ENCODE data around the gene MORC3.
"Not testable (repeated sequence)": the region's sequence is repeated elsewhere in the genome, so short reads cannot be mapped to it uniquely, and the experiment has no call there.

Gene MORC3

DNA sequence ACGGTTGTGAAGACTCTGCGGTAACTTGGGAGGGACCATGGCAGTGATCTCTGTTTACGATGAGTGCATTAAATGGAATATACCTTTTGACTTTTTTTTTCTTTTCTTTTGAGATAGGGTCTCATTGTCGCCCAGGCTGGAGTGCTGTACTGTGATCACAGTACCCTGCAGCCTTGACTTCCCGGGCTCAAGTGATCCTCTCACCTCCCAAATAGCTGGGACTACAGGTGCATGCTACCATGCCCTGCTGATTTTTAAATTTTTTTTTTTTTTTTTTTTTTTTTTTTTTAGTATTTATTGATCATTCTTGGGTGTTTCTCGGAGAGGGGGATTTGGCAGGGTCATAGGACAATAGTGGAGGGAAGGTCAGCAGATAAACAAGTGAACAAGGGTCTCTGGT, 71.7 kb downstream of the MORC3 start:
- H3K36me3 ChIP-seq (ENCODE audit: control insufficient read depth in 2 of 2, insufficient read depth in 1 of 2, low read length in 2 of 2) = peaks cover 75 to 83% of the 10 kb centered on the region in 2 experiments
- not testable (repeated sequence) for H3K4me1 ChIP-seq (ENCODE audit: control insufficient read depth, insufficient read depth, low read length); H3K27ac ChIP-seq (ENCODE audit: extremely low read depth, low read depth, low read length); H3K4me3 ChIP-seq (ENCODE audit: low read depth, low read length); H3K9me3 ChIP-seq (ENCODE audit: control insufficient read depth, insufficient read depth, low read depth, low read length)
- ChIA-PET POLR2A (interaction anchor here (0.6 kb wide), 1 partner anchor 28 kb away, joined by 4 read pairs; no protein-coding TSS in a partner anchor), CTCF (interaction anchor here (0.6 to 1.1 kb wide), 2 partner anchors 30 to 725 kb away, joined by 3 to 5 read pairs; no protein-coding TSS in a partner anchor)
- TF ChIP-seq, protein P1, sequence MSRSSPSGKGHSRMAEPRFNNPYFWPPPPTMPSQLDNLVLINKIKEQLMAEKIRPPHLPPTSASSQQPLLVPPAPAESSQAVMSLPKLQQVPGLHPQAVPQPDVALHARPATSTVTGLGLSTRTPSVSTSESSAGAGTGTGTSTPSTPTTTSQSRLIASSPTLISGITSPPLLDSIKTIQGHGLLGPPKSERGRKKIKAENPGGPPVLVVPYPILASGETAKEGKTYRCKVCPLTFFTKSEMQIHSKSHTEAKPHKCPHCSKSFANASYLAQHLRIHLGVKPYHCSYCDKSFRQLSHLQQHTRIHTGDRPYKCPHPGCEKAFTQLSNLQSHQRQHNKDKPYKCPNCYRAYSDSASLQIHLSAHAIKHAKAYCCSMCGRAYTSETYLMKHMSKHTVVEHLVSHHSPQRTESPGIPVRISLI (tag by site-specific recombination; IDR thresholded peaks at IDR 0.05) = peak; percentile 96

DNA sequence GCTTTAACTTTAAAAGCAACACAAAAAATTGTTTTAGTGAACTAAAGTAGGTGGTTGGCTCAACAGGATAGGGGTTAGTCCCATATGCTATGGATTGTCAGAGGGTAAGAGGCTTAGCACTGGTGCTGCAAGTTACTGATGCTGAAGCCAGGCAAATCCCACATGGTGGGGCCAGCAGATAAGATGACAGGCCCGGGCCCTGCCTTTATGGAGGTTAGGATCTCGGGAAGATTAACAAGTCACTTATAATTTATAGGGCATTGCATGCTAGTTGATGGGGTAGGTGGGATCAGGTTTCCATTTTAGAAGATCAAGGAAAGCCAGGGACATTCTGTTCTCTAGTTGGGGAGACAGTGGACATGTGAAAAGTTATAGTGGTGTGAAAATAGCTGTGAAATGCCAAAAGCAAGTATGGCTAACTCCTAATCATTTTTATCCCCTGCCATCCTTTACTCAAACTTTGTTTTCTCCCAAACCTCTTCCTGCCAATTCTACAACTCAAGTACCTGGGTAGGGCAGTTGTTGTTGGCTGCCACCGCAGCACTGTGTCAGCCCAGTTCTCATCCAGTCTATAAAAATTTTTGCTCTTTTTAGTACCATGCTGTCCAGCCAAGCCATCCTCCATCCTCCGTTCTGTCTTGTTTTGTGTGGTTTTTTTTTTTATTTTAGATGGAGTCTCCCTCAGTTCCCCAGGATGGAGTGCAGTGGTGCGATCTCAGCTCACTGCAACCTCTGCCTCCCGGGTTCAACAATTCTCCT, 75.5 kb downstream of the MORC3 start:
- Histone ChIP-seq H3K9me3 (ENCODE audit: control insufficient read depth, insufficient read depth, low read depth, low read length) (no peaks in the 10 kb centered on the region), H3K4me1 (ENCODE audit: control insufficient read depth, insufficient read depth, low read length) (no peaks in the 10 kb centered on the region), H3K36me3 (ENCODE audit: control insufficient read depth in 2 of 2, insufficient read depth in 1 of 2, low read length in 2 of 2) (peaks cover 83 to 84% of the 10 kb centered on the region in 2 experiments), H3K27ac (ENCODE audit: extremely low read depth, low read depth, low read length) (peak overlapping the region; percentile 24; the same call in 1 of the 2 replicates), H3K4me3 (ENCODE audit: low read depth, low read length) (no peak overlapping the region)
- ChIA-PET CTCF (no interaction called here), POLR2A (interaction anchor here (1.6 kb wide), 1 partner anchor 17 kb away, joined by 4 read pairs; no protein-coding TSS in a partner anchor)
- TF ChIP-seq TCF7L2 (IDR thresholded peaks at IDR 0.05; ENCODE audit: borderline replicate concordance, low read depth, low read length) = no peak
- TF ChIP-seq, protein P2, sequence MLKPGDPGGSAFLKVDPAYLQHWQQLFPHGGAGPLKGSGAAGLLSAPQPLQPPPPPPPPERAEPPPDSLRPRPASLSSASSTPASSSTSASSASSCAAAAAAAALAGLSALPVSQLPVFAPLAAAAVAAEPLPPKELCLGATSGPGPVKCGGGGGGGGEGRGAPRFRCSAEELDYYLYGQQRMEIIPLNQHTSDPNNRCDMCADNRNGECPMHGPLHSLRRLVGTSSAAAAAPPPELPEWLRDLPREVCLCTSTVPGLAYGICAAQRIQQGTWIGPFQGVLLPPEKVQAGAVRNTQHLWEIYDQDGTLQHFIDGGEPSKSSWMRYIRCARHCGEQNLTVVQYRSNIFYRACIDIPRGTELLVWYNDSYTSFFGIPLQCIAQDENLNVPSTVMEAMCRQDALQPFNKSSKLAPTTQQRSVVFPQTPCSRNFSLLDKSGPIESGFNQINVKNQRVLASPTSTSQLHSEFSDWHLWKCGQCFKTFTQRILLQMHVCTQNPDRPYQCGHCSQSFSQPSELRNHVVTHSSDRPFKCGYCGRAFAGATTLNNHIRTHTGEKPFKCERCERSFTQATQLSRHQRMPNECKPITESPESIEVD (tag by site-specific recombination; IDR thresholded peaks at IDR 0.05) = no peak
- no peak for TF ChIP-seq ZFP3 (tag by site-specific recombination; IDR thresholded peaks at IDR 0.05; ENCODE audit: low read depth)
- TF ChIP-seq ZNF626 (tag by site-specific recombination; IDR thresholded peaks at IDR 0.05) = no peak
- TF ChIP-seq WT1 (tag by site-specific recombination; IDR thresholded peaks at IDR 0.05) = no peak
- TF ChIP-seq ZNF366 (tag by site-specific recombination; conservative IDR thresholded peaks at IDR 0.05) = no peak
- no peak for TF ChIP-seq ZNF660 (tag by site-specific recombination; IDR thresholded peaks at IDR 0.05)
- TF ChIP-seq ZNF311 (tag by site-specific recombination; IDR thresholded peaks at IDR 0.05; ENCODE audit: borderline replicate concordance) = no peak

DNA sequence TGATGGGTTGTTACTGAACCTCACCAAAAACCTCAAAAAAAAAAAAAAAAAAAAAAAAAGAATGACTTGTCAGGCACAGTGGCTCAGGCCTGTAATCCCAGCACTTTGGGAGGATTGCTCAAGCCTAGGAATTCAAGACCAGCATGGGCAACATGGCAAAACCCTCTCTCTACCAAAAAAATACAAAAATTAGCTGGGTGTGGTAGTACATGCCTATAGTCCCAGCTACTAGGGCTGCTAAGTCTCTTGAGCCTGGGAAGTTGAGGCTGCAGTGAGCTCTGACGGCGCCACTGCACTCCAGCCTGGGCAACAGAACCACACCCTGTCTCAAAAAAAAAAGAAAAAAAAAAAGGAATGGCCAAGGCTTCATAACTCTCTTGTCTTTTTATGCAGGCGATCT, 76.3 kb downstream of the MORC3 start:
- ChIA-PET POLR2A (interaction anchor here (0.6 to 1.6 kb wide), 2 partner anchors 16 to 419 kb away, joined by 4 to 7 read pairs; no protein-coding TSS in a partner anchor), CTCF (no interaction called here)
- no peak overlapping the region for H3K4me3 ChIP-seq (ENCODE audit: low read depth, low read length)
- H3K9me3 ChIP-seq (ENCODE audit: control insufficient read depth, insufficient read depth, low read depth, low read length) = no peaks in the 10 kb centered on the region
- TF ChIP-seq, protein P1 (tag by site-specific recombination; IDR thresholded peaks at IDR 0.05) = peak; percentile 71; the same call in 1 of the 2 replicates
- TF ChIP-seq, protein P3, sequence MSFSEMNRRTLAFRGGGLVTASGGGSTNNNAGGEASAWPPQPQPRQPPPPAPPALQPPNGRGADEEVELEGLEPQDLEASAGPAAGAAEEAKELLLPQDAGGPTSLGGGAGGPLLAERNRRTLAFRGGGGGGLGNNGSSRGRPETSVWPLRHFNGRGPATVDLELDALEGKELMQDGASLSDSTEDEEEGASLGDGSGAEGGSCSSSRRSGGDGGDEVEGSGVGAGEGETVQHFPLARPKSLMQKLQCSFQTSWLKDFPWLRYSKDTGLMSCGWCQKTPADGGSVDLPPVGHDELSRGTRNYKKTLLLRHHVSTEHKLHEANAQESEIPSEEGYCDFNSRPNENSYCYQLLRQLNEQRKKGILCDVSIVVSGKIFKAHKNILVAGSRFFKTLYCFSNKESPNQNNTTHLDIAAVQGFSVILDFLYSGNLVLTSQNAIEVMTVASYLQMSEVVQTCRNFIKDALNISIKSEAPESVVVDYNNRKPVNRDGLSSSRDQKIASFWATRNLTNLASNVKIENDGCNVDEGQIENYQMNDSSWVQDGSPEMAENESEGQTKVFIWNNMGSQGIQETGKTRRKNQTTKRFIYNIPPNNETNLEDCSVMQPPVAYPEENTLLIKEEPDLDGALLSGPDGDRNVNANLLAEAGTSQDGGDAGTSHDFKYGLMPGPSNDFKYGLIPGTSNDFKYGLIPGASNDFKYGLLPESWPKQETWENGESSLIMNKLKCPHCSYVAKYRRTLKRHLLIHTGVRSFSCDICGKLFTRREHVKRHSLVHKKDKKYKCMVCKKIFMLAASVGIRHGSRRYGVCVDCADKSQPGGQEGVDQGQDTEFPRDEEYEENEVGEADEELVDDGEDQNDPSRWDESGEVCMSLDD (tag by site-specific recombination; IDR thresholded peaks at IDR 0.05) = no peak
- no peak overlapping the region for H3K27ac ChIP-seq (ENCODE audit: extremely low read depth, low read depth, low read length)
- H3K36me3 ChIP-seq (ENCODE audit: control insufficient read depth in 2 of 2, insufficient read depth in 1 of 2, low read length in 2 of 2) = peaks cover 80 to 83% of the 10 kb centered on the region in 2 experiments
- no peaks in the 10 kb centered on the region for H3K4me1 ChIP-seq (ENCODE audit: control insufficient read depth, insufficient read depth, low read length)
